Upper lobe of left lung (tissue), 4 donors: ENCODE measurements around the gene KRTAP5-3.

Experiments
- CTCF ChIP-seq, 6 experiments: fragments of 450-650 bp in 4 of 6; fragments of 200-600 bp in 2 of 6; sonication (generic) in 2 of 6; IDR thresholded peaks; one replicate each; pipeline ENCODE4 v1.5.1; 2016 to 2019; ENCODE audit warnings: antibody characterized with exemption in 6 of 6
- EP300 ChIP-seq, 4 donors: sonication (generic); formaldehyde crosslinking; IDR thresholded peaks; one replicate each; pipeline ENCODE4 v1.5.1; 2017; ENCODE audit warnings: antibody characterized with exemption in 4 of 4, control low read depth in 2 of 4
- POLR2AphosphoS5 ChIP-seq, 2 donors: sonication (generic); formaldehyde crosslinking; IDR thresholded peaks; one replicate each; pipeline ENCODE4 v1.5.1; 2017; ENCODE audit warnings: antibody characterized with exemption in 2 of 2

- TF ChIP-seq CTCF (IDR thresholded peaks at IDR 0.05): no peak
- TF ChIP-seq EP300 (IDR thresholded peaks at IDR 0.05): no peak
- peak in 1 of 2 donors; percentile 24 for TF ChIP-seq POLR2AphosphoS5 (IDR thresholded peaks at IDR 0.05)
These were observed 30.9 kb upstream of the KRTAP5-3 start for GRCh38 chr11:1639102-1639620.
